HG02970 (cell line): ENCODE results near the gene USP7.

ENCODE experiments used
- ATAC-seq: cut with Tn5 transposase; IDR thresholded peaks from one replicate; pipeline ENCODE4 v1.9.1; 2021; ENCODE audit warnings: mild to moderate bottlenecking, moderate library complexity, moderate number of reproducible peaks; ENCODE audit not compliant: unreplicated experiment, low FRiP score

The USP7 gene

DNA sequence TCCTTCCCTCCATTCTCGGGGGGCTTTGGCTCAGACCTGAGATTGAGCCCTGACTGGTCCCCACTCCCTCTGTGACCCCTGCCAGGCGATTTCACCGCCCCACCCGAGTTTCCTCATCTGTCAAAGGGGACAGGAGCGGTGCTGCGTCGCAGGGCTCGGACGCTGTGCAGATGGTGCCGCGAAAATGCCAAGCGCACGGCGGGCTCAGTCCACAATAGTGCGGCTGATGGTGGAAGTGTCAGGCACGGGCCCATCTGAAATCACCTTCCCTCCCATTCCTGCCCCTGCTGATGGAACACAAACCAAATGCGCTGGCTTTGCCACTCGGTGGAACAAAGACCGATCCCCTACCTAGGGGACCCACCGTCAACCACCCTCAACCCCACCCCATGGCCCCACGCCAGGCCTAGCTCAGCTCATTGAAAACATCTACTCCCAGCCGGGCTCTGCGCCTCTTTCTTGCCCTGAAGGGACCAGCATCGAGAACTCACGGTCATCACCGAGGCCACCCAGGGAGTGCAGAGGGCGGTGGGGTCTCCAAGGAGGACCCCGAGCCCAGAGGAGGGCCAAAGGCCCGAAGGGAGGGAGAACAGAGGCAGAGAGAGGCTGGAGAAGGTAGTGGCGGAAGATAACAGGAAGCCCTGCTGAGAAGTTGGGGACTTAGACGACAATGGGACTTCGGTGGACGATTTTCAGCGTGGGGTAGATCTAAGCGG, 96.3 kb downstream of the USP7 start:
- ATAC-seq, result no peak

DNA sequence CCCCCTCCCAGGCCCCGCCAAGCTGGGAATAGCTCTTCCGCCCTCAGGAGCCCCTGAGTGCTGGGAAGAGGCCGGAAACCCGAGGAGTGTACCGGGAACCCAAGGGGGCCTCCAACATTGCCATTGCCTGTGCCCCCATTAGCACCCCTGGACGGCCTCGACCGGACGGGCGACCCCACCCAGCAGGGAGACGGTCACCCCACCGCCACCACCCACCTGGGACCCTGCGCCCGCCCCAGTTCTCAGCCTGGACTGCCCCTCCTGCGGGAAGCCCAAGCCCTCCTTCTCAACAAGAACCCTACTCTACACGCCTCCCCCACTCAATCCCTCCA, 96.9 kb downstream of the USP7 start:
- no peak for ATAC-seq

DNA sequence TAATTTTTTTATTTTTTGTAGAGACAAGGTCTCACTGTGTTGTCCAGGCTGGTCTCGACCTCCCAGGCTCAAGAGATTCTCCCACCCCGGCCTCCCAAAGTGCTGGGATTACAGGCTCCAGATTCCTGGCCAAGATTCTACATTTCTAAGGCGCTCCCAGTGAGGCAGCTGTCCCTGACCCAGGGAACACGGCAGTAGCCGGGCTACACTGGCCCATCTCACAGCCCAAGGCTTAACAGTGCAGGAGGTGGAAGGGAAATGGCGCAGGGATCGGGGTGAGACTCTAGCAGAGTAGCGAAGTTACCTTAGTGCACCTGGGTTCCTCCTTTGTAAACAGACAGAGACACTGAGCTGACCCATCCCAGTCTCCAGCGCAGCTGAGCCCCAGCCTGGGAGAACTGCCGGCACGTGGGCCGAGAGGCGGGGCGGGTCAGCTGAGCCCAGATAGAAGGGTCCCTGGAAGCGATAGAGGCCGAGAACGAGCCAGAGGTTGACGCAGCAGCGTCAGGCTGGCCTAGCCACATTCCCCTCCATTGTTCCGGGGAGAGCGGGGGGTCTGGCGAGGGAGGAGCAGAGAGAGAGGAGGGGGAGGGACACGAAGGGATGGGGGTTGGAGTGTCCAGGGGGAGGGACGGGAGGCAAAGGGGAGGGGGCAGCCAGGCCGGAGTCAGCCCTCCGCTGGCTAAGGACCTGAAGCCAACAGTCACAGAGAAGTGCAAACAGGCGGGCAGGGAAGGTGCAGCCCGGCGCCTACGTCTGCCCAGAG, 97.4 kb downstream of the USP7 start:
- no peak for ATAC-seq

DNA sequence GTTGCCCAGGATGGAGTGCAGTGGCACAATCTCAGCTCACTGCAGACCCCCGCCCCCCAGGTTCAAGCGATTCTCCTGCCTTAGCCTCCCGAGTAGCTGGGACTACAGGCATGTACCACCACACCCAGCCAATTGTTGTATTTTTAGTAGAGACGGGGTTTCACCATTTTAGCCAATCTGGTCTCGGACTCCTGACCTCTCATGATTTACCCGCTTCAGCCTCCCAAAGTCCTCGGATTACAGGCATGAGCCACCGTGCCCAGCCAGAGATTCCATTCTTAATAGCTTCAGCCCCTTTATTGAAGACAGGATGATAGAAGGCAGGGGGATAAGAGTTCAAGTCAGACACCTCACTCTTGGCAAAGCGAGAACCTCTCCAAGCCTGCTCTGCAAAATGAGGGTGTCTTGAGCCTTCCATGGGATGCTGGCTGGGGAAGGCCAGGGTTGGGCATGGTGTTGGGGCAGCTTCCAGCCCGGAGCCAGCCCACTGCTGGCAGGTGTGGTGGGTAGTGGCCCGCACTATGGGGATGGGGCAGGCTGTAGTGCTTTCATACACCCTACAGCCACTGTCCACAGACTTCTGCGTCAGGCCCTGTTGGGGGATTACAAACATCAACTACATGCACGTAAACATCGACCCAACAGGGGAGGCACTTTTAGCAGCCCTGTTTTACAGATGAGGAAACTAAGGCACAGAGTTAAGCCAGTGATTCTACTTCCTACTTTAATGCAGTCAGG, 98.4 kb downstream of the USP7 start:
- no peak for ATAC-seq

DNA sequence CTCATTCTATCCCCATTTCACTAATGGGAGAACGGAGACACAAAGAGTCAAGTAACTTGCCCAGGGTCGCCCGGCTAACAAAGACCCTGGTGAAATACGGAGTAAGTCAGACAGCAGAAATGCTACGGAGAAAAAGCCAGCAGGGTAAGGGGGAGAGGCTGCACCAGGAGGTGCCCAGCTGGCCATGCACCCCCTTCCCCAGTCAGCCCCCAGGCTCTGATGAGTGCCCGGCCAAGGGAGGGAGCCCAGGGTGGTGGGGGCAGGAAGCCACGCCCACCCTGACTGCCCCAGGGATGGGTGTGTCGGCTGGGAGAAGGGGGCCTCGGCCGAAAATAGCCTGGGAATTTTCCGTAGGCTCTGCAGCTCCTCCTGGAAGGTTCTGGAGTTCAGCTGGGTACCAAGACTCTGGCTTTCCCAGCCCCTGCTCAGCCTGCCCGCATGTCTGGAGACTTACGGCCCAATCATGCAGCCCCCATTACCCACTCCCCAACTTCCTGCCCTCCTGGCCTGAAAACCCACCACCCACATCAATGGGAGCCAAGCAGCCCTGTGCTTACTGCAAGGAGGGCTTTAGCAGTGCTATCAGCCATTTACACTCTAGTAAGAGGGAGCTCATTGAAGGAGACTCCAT, 99.1 kb downstream of the USP7 start:
- no peak for ATAC-seq

DNA sequence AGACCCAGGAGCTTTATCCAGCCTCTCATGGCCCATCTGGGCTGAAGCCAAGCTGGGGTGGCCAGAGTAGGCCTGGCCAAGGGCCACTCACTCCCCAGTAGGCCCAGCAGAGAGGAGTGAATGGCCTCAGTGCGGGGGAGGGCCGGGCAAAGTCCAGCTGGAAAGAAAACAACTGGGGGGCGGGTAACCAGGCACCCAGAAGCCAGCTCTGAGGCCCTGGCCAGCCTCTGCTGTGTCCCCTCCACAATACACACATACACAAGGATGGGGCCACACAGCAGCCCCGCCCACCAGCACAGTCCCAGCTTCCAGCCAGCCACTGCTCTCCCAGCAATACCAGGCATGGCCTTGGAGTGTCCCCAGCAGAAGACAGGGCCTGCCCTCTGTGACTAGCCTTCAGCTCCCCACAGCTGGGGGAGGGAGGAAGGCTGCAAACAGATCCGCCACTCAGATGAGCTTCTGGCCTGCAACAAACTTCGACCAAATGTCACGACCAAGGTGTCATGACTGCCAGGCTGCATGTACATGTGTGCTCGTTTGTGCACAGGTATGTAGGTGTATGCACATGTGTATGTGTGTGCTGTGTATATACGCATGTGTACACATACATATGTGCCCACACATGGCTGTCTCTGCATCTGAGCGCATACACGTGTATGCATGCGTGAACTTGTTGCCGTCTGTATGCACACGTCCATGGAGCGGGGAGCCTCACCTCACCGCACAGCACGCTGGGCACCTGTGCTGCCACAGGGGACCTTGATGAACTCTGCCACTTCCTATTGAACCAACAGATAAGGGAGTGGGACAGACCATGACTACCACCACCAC, 99.9 kb downstream of the USP7 start:
- ATAC-seq, result no peak

DNA sequence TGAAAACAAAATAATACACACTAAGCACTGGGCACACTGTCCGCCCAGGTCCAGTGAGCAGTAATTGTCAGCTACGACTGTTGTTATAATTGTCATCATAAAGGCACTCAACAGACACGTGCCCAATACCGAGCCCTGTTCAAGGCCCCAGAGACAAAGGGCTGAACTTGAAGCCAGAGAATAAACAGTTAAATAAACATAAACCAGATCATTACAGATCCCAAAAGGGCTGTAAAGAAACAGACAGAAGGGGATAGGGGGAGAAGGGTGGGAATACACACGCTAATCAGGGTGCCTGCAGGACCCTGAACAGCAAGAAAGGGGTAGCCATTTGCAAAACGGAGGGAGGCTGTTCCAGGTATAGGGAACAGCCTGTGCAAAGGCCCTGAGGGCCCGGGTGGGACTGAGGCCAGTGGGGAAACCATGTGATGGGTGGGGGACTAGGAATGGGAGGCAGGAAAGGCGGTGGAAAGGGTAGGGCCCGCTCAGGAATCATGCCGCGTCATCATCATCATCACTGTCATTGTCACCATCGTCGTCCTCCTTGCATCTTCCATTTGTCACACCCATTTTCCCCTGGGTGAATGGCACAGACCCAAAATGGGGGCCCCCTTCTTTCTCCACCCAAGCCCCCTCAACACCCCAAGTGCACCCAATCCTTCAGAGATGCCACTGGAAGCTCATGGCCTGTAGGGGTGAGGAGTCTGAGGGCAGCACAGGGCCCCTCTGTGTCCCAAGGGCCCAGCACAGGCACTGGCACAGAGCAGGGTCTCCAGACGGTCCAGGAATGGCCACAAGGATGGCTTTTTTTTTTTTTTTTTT, 101.2 kb downstream of the USP7 start:
- no peak for ATAC-seq

DNA sequence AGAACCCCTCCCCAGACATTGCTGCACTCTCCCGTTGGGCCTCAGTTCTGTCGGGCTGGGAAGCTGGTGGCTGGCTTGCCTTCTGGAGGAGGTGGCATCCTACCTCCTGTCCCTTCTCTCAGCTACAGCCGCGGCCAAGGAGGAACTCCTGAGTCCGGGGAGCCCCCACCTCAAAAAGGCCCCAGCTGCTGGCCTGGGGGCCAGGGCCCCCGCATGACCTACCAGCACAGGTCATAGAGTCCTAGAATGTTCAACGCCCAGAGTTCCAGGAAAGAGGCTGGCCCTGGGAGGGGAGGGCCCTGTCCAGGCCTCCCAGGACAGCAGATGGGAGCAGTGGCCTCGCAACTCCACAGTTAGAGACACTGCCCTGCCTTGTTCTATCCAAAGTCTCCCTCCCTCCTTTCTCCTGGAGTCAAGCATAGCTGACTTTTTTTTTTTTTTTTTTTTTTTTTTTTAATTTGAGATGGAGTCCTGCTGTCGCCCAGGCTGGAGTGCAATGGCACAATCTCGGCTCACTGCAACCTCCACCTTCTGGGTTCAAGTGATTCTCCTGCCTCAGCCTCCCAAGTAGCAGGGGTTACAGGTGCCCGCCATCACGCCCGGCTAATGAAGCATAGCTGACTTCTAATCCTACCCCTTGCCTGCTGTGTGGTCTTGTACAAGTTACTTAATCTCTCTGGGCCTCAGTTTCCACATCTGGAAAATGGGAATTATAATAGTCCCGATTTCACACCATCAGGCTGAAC, 102.0 kb downstream of the USP7 start:
- ATAC-seq, result no peak

DNA sequence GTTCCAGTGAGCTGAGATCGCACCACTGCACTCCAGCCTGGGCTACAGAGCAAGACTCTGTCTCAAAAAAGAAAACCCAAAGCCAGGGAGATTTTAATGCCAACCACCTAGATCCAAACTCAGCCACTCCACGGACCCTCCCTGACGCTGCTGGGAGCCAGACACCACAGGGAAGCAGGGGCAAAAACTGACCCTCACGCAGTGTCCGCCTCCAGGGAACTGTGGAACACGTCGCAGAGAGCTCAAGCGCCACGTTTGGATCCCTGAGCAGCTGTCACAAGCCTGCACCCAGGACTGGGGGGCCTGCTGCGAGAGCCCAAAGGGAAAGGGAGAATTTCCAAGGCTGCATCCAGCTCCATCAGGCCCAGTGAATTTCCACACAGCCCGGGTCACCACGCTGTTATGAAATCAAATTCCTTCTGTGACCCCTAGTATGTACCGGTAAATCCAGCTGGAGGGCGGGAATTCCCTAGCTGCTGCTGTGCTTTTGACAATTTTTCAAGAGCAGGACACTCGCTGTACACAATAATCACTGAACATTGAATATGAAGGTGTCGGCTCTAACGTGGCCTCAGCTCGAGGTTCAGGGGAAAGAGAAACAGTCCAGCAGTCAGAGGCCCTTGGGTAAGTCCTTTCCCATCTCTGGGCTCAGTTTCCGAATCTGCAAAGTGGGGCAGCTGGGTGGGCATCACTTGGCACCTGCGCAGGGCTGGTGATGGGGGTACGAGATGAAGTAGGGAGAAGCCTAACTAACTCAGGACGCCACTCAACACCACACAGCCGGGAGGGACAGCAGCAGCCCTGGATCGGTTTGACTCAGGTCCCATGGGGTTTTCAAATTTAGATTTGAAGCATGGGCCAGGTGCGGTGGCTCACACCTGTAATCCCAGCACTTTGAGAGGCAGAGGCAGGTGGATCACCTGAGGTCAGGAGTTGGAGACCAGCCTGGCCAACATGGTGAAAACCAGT, 103.5 kb downstream of the USP7 start:
- no peak for ATAC-seq

DNA sequence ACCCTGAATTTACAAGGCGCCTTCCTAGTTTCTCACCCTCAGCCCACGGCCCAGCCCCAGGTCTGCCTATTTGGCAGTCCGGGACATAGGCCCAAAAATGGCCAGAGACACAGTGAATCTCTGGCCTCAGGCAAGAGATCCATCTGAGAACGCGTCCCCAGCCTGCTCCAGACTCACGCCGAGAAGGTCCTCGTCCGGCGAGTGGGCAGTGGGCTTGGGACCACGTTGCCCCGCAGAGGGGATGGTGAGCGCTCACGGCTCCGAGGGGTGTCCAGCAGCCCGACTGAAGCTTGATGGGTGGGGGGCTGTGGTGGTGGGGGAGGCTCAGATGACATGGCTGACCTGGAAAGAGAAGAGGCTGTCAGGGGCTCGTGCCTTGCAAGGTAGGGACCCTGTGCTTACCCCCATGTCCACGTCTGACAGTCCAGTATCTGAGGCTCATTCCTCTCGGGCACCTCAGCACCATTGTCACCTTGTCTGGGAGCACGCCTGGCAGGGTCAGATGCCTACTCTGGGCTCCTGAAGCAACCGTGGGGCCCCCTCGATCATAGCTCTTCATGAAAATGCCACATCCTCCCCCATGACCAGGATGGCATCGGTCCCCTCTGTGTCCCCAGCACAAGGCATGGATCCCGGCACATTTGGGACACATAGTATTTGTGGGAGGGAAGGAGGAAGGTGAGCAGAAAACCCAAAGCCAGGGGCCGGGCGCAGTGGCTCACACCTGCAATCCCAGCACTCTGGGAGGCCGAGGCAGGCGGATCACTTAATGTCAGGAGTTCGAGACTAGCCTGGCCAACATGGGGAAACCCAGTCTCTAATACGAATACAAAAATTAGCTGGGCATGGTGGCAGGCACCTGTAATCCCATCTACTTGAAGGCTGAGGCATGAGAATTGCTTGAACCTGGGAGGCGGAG, 104.5 kb downstream of the USP7 start:
- ATAC-seq, result no peak

DNA sequence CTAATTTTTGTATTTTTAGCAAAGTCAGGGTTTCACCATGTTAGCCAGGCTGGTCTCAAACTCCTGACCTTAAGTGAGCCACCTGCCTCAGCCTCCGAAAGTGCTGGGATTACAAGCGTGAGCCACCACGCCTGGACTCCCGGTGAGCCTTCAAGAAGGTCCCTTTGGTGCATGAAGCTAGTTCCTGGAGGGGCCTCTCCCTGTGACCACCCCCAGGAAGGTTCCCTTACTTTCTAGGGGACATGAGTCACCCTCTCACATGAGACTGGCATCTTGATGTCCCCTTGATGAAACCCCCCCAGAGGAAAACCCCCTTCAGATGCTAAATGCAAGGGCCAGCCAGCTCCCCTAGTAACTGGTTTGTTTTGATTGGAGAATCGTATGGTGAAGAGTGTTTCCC, 107.7 kb downstream of the USP7 start:
- ATAC-seq, result no peak

DNA sequence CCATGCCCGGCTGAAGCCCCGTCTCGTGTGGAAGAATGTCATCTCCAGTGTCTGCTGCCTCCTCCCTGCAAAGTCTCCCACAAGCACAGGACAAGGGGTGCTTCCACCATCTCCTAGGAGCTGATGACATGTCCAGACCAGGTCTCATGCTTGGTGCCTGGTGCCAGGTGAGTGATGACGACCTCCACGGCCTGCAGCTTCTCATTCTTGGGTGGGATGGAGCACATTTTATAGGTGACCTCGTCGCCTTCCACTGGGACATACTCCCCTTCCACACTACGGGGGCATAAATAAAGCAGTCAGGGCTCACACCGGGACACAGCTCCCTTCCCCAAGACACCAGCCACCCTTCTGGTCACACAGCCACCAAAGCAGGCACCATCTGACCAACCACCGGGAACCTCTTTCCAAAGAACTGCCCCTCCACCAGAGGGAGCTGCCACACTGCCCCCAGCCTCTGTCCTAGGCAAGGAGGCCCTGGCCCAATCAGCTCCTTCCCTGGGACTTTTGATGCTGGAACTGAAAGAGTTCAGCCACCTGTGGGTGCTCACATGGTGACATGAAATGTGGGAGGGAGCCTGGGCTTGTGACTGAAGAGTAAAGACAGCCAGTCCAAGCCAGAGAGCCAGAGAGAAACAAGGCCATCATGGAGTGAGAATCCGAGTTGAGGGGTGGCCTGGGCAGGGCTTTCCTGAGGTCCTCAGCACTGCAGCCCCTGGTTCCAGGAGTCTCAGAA, 108.5 kb downstream of the USP7 start:
- ATAC-seq, result no peak

DNA sequence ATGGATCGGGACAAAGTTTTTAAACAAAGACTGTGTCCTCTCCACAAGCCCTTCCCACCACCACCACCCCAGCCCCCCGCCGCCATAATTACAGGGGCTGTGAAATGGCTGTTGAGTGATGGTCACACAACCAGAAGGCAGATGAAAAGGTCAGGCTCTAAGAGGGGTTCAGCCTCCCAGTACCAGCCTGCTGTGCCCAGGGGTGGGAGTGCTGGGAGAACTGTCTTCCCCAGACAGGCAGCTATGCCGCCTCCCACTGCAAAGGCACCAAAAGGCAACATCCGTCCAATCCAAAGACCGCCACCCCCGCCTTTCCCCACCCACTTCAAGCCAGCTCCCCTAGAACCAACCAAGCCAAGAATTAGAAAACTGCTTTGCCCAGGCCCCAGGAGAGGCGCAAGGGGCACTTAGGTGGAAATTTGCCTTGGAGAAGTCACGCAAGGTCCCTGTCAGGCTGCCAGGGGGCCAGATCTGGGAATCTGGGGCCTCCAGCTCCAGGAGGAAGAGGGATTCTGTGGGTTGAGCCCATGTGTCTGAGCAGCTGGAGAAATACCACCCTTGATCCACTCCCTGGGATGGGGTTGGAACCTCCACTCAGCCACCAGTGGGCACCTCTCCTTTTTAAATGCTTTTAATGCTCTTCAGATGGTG, 109.3 kb downstream of the USP7 start:
- ATAC-seq, result no peak

DNA sequence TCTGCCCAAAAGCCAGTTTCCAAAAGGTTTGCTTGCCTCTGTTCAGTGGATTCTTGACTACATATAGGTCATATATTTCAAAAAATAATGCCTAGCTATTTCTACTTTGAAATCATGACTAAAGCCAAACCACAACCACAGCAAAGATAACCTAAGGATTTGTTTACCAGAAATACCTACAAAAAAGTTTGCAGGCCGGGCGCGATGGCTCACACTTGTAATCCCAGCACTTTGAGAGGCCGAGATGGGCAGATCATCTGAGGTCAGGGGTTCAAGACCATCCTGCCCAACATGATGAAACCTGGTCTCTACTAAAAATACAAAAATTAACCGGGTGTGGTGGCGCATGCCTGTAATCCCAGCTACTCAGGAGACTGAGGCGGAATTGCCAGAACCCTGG, 110.1 kb downstream of the USP7 start:
- no peak for ATAC-seq

DNA sequence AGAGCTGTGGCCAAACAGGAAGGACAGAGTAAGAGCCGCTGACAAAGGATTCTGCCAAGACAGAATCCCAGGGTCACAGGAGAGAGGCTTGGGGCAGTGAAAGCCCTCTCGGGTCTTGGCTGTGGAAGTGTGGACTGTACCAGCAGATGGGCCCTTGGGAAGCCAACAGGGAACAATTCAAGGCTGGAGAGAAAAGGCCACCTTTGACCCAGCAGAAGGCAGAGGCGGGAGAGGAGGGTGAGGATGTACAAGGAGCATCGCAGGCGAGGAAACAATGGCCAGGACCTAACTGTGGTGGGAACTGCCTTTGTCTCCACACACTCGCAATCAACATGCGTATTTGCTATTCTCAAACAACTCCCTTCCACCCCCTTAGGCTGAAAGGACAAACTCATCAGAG, 110.6 kb downstream of the USP7 start:
- no peak for ATAC-seq
